HFFc6 (cell line): Measurements from ENCODE around the gene PIGQ. TPM values are rescaled to one million over a fixed set of nuclear protein-coding genes. Genes with fewer than 3 reads are reported as not detected.
"Not testable (repeated sequence)": the region's sequence is repeated elsewhere in the genome, so short reads cannot be mapped to it uniquely, and the experiment has no call there.

ENCODE experiments used
- DNase-seq: peaks from one replicate; pipeline ENCODE4 v3.0.0-alpha.2; 2018
- H3K27ac Mint-ChIP-seq: 2 replicates; pipeline ENCODE4 v1.8.0; 2020; ENCODE audit warnings: mild to moderate bottlenecking, mixed read lengths
- H3K27me3 Mint-ChIP-seq: 2 replicates; pipeline ENCODE4 v1.8.0; 2021; ENCODE audit warnings: mild to moderate bottlenecking, moderate library complexity, mixed read lengths; ENCODE audit not compliant: insufficient read depth
- H3K36me3 Mint-ChIP-seq: 2 replicates; pipeline ENCODE4 v1.8.0; 2021; ENCODE audit warnings: low read depth, mixed read lengths
- H3K4me1 Mint-ChIP-seq: 2 replicates; pipeline ENCODE4 v1.8.0; 2020; ENCODE audit warnings: low read depth, mixed read lengths
- H3K4me3 Mint-ChIP-seq: 2 replicates; pipeline ENCODE4 v1.8.0; 2020; ENCODE audit warnings: mild to moderate bottlenecking, moderate library complexity, mixed read lengths
- H3K9me3 Mint-ChIP-seq: 2 replicates; pipeline ENCODE4 v1.8.0; 2020; ENCODE audit warnings: mild to moderate bottlenecking, mixed read lengths
- CTCF ChIP-seq: fragments of 200-600 bp; sonication (generic); IDR thresholded peaks from 2 replicates; pipeline ENCODE4 v1.5.0; 2021; ENCODE audit warnings: antibody characterized with exemption, mild to moderate bottlenecking
- total RNA-seq, 6 experiments: library from RNA; stranded (reverse); fragmentation: NEBNext Ultra II Directional; extraction: Animal tissue kit (Norgen Biotek cat#: 25700); gene quantifications; 2 replicates in 1 of 6; 3 replicates in 5 of 6; pipeline ENCODE4 v1.2.3, GENCODE V29; 2021

The PIGQ gene
- total RNA-seq, 6 experiments from 2014 or later: 30.4 to 39.5 (median 35.4) TPM

GRCh38 chr16:593807-594206 is 24.0 kb downstream of the PIGQ start:
- Mint-ChIP-seq H3K4me1 (peaks cover 18% of the 10 kb centered on the region), H3K36me3 (peaks cover 9% of the 10 kb centered on the region), H3K27me3 (peaks cover 5% of the 10 kb centered on the region), H3K27ac (no peak overlapping the region), H3K9me3 (no peaks in the 10 kb centered on the region), H3K4me3 (no peak overlapping the region)
- no peak for TF ChIP-seq CTCF
- no peak for DNase-seq

- H3K27me3 Mint-ChIP-seq: no peaks in the 10 kb centered on the region; the same call in 1 of the 2 replicates
- H3K36me3 Mint-ChIP-seq: peaks cover 9% of the 10 kb centered on the region
- H3K4me3 Mint-ChIP-seq: no peak overlapping the region
- TF ChIP-seq CTCF: no peak
- no peaks in the 10 kb centered on the region for H3K9me3 Mint-ChIP-seq
- H3K27ac Mint-ChIP-seq: no peak overlapping the region
- DNase-seq: no peak
- peaks cover 18% of the 10 kb centered on the region for H3K4me1 Mint-ChIP-seq
Measured at GRCh38 chr16:595094-595528, 25.3 kb downstream of the PIGQ start.

GRCh38 chr16:595942-596735 is 26.4 kb downstream of the PIGQ start:
- H3K27me3 Mint-ChIP-seq: no peaks in the 10 kb centered on the region; the same call in 1 of the 2 replicates
- no peak for DNase-seq
- H3K9me3 Mint-ChIP-seq: no peaks in the 10 kb centered on the region
- peaks cover 9% of the 10 kb centered on the region for H3K36me3 Mint-ChIP-seq
- H3K27ac Mint-ChIP-seq: no peak overlapping the region
- no peak overlapping the region for H3K4me3 Mint-ChIP-seq
- TF ChIP-seq CTCF: no peak
- peaks cover 11% of the 10 kb centered on the region for H3K4me1 Mint-ChIP-seq

- Mint-ChIP-seq H3K4me1 (peaks cover 6% of the 10 kb centered on the region; the same call in 1 of the 2 replicates), H3K27me3 (no peaks in the 10 kb centered on the region; the same call in 1 of the 2 replicates), H3K36me3 (peaks cover 9% of the 10 kb centered on the region), H3K4me3 (no peak overlapping the region), H3K9me3 (no peaks in the 10 kb centered on the region), H3K27ac (no peak overlapping the region)
- no peak for TF ChIP-seq CTCF
- no peak for DNase-seq
Measured at GRCh38 chr16:596736-597060, 26.9 kb downstream of the PIGQ start.

GRCh38 chr16:597655-598054 is 27.9 kb downstream of the PIGQ start:
- H3K27me3 Mint-ChIP-seq, DNase-seq, H3K4me1 Mint-ChIP-seq, H3K36me3 Mint-ChIP-seq, H3K4me3 Mint-ChIP-seq, H3K9me3 Mint-ChIP-seq, H3K27ac Mint-ChIP-seq: not testable (repeated sequence)

- no peaks in the 10 kb centered on the region for H3K4me1 Mint-ChIP-seq
- H3K4me3 Mint-ChIP-seq: no peak overlapping the region
- peaks cover 9% of the 10 kb centered on the region for H3K36me3 Mint-ChIP-seq
- H3K9me3 Mint-ChIP-seq: no peaks in the 10 kb centered on the region
- H3K27ac Mint-ChIP-seq: no peak overlapping the region
- no peaks in the 10 kb centered on the region; the same call in 1 of the 2 replicates for H3K27me3 Mint-ChIP-seq
- no peak for TF ChIP-seq CTCF
- no peak for DNase-seq
Measured at GRCh38 chr16:598823-599739, 29.3 kb downstream of the PIGQ start.
